ENCODE measurements around the gene HRC.
"Not testable (repeated sequence)": the region's sequence is repeated elsewhere in the genome, so short reads cannot be mapped to it uniquely, and the experiment has no call there.

Gene HRC

GRCh38 chr19:49127225-49127624 is 28.0 kb downstream of the HRC start:
- not testable (repeated sequence) for H3K27me3 ChIP-seq (ENCODE audit: insufficient read depth, low read length); H3K9ac ChIP-seq (ENCODE audit: low read length); H3K27ac ChIP-seq (ENCODE audit: low read depth, low read length); H3K4me2 ChIP-seq (ENCODE audit: low read length); H3K4me3 ChIP-seq (ENCODE audit: low read depth, low read length); H3K18ac ChIP-seq (ENCODE audit: low read length); H2AFZ ChIP-seq (ENCODE audit: insufficient read depth, low read length, poor library complexity); H4K12ac ChIP-seq (ENCODE audit: low read depth, low read length); H3K79me1 ChIP-seq (ENCODE audit: low read length); DNase-seq; H2BK5ac ChIP-seq (ENCODE audit: low read depth, low read length, poor library complexity); H4K91ac ChIP-seq (ENCODE audit: low read depth, low read length); H3K79me2 ChIP-seq (ENCODE audit: control insufficient read depth, insufficient read depth, low read length, poor library complexity); H3K14ac ChIP-seq (ENCODE audit: low read length); H3K4ac ChIP-seq (ENCODE audit: low read depth, low read length); H4K8ac ChIP-seq (ENCODE audit: low read depth, low read length); H2AK5ac ChIP-seq (ENCODE audit: low read length); H3K23ac ChIP-seq (ENCODE audit: low read length); H2BK12ac ChIP-seq (ENCODE audit: low read length); H3K9me3 ChIP-seq (ENCODE audit: insufficient read depth, low read depth, low read length); H2BK120ac ChIP-seq (ENCODE audit: insufficient read depth, low read length, poor library complexity); H3K36me3 ChIP-seq (ENCODE audit: control insufficient read depth in 1 of 2, insufficient read depth in 2 of 2, low read length in 2 of 2)
- peaks cover 9 to 16% of the 10 kb centered on the region in 2 experiments for H3K4me1 ChIP-seq (ENCODE audit: control insufficient read depth in 1 of 2, insufficient read depth in 2 of 2, low read length in 2 of 2)
- WGBS (ENCODE audit: extremely low coverage, insufficient coverage, insufficient read length), result no CpG with 5 or more reads among the region's 12 CpGs

GRCh38 chr19:49126575-49126974 is 28.6 kb downstream of the HRC start:
- Histone ChIP-seq H3K18ac (ENCODE audit: low read length) (no peak overlapping the region), H3K4ac (ENCODE audit: low read depth, low read length) (no peak overlapping the region), H3K14ac (ENCODE audit: low read length) (no peak overlapping the region), H4K91ac (ENCODE audit: low read depth, low read length) (no peak overlapping the region), H2AK5ac (ENCODE audit: low read length) (peak overlapping the region; percentile 40), H2BK5ac (ENCODE audit: low read depth, low read length, poor library complexity) (no peak overlapping the region), H3K4me1 (ENCODE audit: control insufficient read depth in 1 of 2, insufficient read depth in 2 of 2, low read length in 2 of 2) (peaks cover 9 to 16% of the 10 kb centered on the region in 2 experiments), H3K27me3 (ENCODE audit: insufficient read depth, low read length) (no peaks in the 10 kb centered on the region), H3K36me3 (ENCODE audit: control insufficient read depth in 1 of 2, insufficient read depth in 2 of 2, low read length in 2 of 2) (no peaks in the 10 kb centered on the region), H2AFZ (ENCODE audit: insufficient read depth, low read length, poor library complexity) (no peak overlapping the region), H3K79me2 (ENCODE audit: control insufficient read depth, insufficient read depth, low read length, poor library complexity) (peaks cover 2% of the 10 kb centered on the region), H3K9me3 (ENCODE audit: insufficient read depth, low read depth, low read length) (peaks cover 9% of the 10 kb centered on the region), H4K12ac (ENCODE audit: low read depth, low read length) (no peak overlapping the region), H4K8ac (ENCODE audit: low read depth, low read length) (no peak overlapping the region), H3K4me2 (ENCODE audit: low read length) (no peak overlapping the region), H2BK12ac (ENCODE audit: low read length) (peak overlapping the region; percentile 39), H3K4me3 (ENCODE audit: low read depth, low read length) (no peak overlapping the region), H3K27ac (ENCODE audit: low read depth, low read length) (no peak overlapping the region), H2BK120ac (ENCODE audit: insufficient read depth, low read length, poor library complexity) (no peak overlapping the region), H3K23ac (ENCODE audit: low read length) (no peak overlapping the region), H3K9ac (ENCODE audit: low read length) (no peak overlapping the region), H3K79me1 (ENCODE audit: low read length) (peaks cover 3% of the 10 kb centered on the region)
- DNase-seq, result no peak
- no CpG with 5 or more reads among the region's 4 CpGs for WGBS (ENCODE audit: extremely low coverage, insufficient coverage, insufficient read length)

GRCh38 chr19:49125025-49125731 is 30.0 kb downstream of the HRC start:
- Histone ChIP-seq H3K79me2 (ENCODE audit: control insufficient read depth, insufficient read depth, low read length, poor library complexity) (peaks cover 2% of the 10 kb centered on the region), H3K14ac (ENCODE audit: low read length) (peak overlapping the region; percentile 69), H4K12ac (ENCODE audit: low read depth, low read length) (peak overlapping the region; percentile 64), H2BK12ac (ENCODE audit: low read length) (peak overlapping the region; percentile 35), H4K91ac (ENCODE audit: low read depth, low read length) (peak overlapping the region; percentile 58), H3K4ac (ENCODE audit: low read depth, low read length) (peak overlapping the region; percentile 55), H2BK5ac (ENCODE audit: low read depth, low read length, poor library complexity) (peak overlapping the region; percentile 43), H3K4me3 (ENCODE audit: low read depth, low read length) (no peak overlapping the region), H2BK120ac (ENCODE audit: insufficient read depth, low read length, poor library complexity) (peak overlapping the region; percentile 65), H3K9me3 (ENCODE audit: insufficient read depth, low read depth, low read length) (peaks cover 6% of the 10 kb centered on the region), H3K4me2 (ENCODE audit: low read length) (peak overlapping the region; percentile 60), H3K27me3 (ENCODE audit: insufficient read depth, low read length) (peaks cover 3% of the 10 kb centered on the region), H2AK5ac (ENCODE audit: low read length) (no peak overlapping the region), H3K9ac (ENCODE audit: low read length) (no peak overlapping the region), H3K36me3 (ENCODE audit: control insufficient read depth in 1 of 2, insufficient read depth in 2 of 2, low read length in 2 of 2) (no peaks in the 10 kb centered on the region), H3K18ac (ENCODE audit: low read length) (peak overlapping the region; percentile 48), H3K27ac (ENCODE audit: low read depth, low read length) (peak overlapping the region; percentile 55), H4K8ac (ENCODE audit: low read depth, low read length) (peak overlapping the region; percentile 83), H3K4me1 (ENCODE audit: control insufficient read depth in 1 of 2, insufficient read depth in 2 of 2, low read length in 2 of 2) (peaks cover 9 to 16% of the 10 kb centered on the region in 2 experiments), H3K79me1 (ENCODE audit: low read length) (peaks cover 3% of the 10 kb centered on the region), H3K23ac (ENCODE audit: low read length) (no peak overlapping the region), H2AFZ (ENCODE audit: insufficient read depth, low read length, poor library complexity) (peak overlapping the region; percentile 71)
- no CpG with 5 or more reads among the region's 23 CpGs for WGBS (ENCODE audit: extremely low coverage, insufficient coverage, insufficient read length)
- peak; percentile 68 to 89 for DNase-seq

GRCh38 chr19:49123285-49123684 is 31.9 kb downstream of the HRC start:
- H2BK5ac ChIP-seq (ENCODE audit: low read depth, low read length, poor library complexity); H3K9ac ChIP-seq (ENCODE audit: low read length); H3K4ac ChIP-seq (ENCODE audit: low read depth, low read length); H3K79me1 ChIP-seq (ENCODE audit: low read length); H2BK12ac ChIP-seq (ENCODE audit: low read length); H3K9me3 ChIP-seq (ENCODE audit: insufficient read depth, low read depth, low read length); H3K79me2 ChIP-seq (ENCODE audit: control insufficient read depth, insufficient read depth, low read length, poor library complexity); H2BK120ac ChIP-seq (ENCODE audit: insufficient read depth, low read length, poor library complexity); H3K4me3 ChIP-seq (ENCODE audit: low read depth, low read length); H2AFZ ChIP-seq (ENCODE audit: insufficient read depth, low read length, poor library complexity); H3K36me3 ChIP-seq (ENCODE audit: control insufficient read depth in 1 of 2, insufficient read depth in 2 of 2, low read length in 2 of 2); H3K27ac ChIP-seq (ENCODE audit: low read depth, low read length); H4K12ac ChIP-seq (ENCODE audit: low read depth, low read length); H3K14ac ChIP-seq (ENCODE audit: low read length); H3K4me2 ChIP-seq (ENCODE audit: low read length); H3K27me3 ChIP-seq (ENCODE audit: insufficient read depth, low read length); H2AK5ac ChIP-seq (ENCODE audit: low read length); H4K8ac ChIP-seq (ENCODE audit: low read depth, low read length); H3K18ac ChIP-seq (ENCODE audit: low read length); H4K91ac ChIP-seq (ENCODE audit: low read depth, low read length); H3K23ac ChIP-seq (ENCODE audit: low read length): not testable (repeated sequence)
- WGBS (ENCODE audit: extremely low coverage, insufficient coverage, insufficient read length), result no CpG with 5 or more reads among the region's 11 CpGs
- peak; percentile 40 to 75 for DNase-seq
- peaks cover 15 to 21% of the 10 kb centered on the region in 2 experiments for H3K4me1 ChIP-seq (ENCODE audit: control insufficient read depth in 1 of 2, insufficient read depth in 2 of 2, low read length in 2 of 2)

Data from trophoblast cell (in vitro differentiated cells and primary cell).